ENCODE data around the gene GRID1. TPM values are rescaled to one million over a fixed set of nuclear protein-coding genes. Genes with fewer than 3 reads are reported as not detected.

The GRID1 gene
- total RNA-seq, 1 experiment from 2014 or later = 5.6 TPM

DNA sequence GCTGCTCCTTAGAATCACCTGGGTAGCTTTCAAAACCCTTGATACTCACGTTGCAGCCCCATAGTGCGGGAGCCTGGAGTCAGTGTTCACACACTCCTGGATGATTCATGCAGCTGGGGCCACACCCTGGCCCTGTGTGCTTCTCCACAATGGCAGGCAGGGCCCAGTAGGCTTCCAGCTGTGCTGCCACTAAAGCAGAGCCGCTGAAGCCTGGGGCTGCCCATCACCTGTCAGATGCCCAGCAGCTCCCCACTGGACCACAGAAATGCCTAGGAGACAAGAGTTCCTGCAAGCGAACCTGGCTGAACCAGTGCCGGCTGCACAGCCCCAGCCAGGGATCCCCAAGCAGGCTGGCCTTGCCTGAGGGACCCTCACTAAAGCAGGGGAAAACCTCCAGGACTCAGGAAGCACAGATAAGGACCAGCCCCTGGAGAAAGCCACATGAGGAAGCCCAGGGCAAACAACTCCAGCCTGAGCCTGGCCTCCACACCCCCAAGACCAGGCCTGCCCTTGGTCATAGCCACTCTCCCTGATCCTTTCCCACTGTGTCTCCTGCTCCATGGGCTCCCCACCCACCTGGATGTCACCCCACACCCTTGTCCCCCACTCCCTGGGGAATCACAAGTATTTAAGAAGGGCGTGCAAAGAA is 111.9 kb downstream of the GRID1 start:
- no peaks in the 10 kb centered on the region for H3K79me2 ChIP-seq (ENCODE audit: insufficient read depth, low read length)
- H3K9ac ChIP-seq (ENCODE audit: low read length) = 0 out of 2 replicates have a peak overlapping the region, but pooled peaks have one; percentile 19
- RAD21 ChIA-PET (ENCODE audit: low non-redundant PET in 1 of 2, low total read pairs in 2 of 2, uncharacterized antibody in 2 of 2, unreplicated experiment in 2 of 2) = no interaction called here
- peak overlapping the region; percentile 67 for H3K4me2 ChIP-seq (ENCODE audit: low read length)
- ATAC-seq (peak; percentile 93), DNase-seq (ENCODE audit: low read depth, low spot score) (peak; percentile 70)
- peaks cover 20 to 25% of the 10 kb centered on the region in 2 experiments for H3K4me1 ChIP-seq (ENCODE audit: control insufficient read depth in 1 of 2, insufficient read depth in 2 of 2, low read length in 2 of 2)
- H3K9me2 ChIP-seq (ENCODE audit: insufficient read depth) = no peaks in the 10 kb centered on the region
- 0 out of 4 replicates have a peak overlapping the region, but pooled peaks of 1 of the 2 experiments have one; percentile 5 for H3K4me3 ChIP-seq (replicated peaks in 1 of 2; ENCODE audit: low read depth in 1 of 2, low read length in 2 of 2)
- POLR2A ChIA-PET = no interaction called here
- H2AFZ ChIP-seq (ENCODE audit: low read depth, low read length, poor library complexity, severe bottlenecking) = no peak overlapping the region
- CTCF ChIA-PET = no interaction called here
- no peaks in the 10 kb centered on the region for H4K20me1 ChIP-seq (ENCODE audit: insufficient read depth)
- no peaks in the 10 kb centered on the region for H3K36me3 ChIP-seq (ENCODE audit: control insufficient read depth in 1 of 2, insufficient read depth in 2 of 2, low read length in 2 of 2)
- intact Hi-C loops (cut with micrococcal nuclease) = loop anchor here (5.0 kb wide), 1 partner anchor 78 kb away; no protein-coding TSS in a partner anchor
- H3K27me3 ChIP-seq (ENCODE audit: insufficient read depth, low read length) = no peaks in the 10 kb centered on the region
- no TSS peak for BruUV-seq (replicated peaks)
- no peaks in the 10 kb centered on the region for H3K9me3 ChIP-seq (ENCODE audit: control insufficient read depth in 1 of 2, insufficient read depth in 1 of 2, low read depth in 1 of 2, low read length in 2 of 2)
- H3K27ac ChIP-seq (ENCODE audit: low read depth, low read length) = no peak overlapping the region
- no peak for TF ChIP-seq SIN3A (IDR thresholded peaks at IDR 0.05; ENCODE audit: low read depth)
- TF ChIP-seq, protein P1, sequence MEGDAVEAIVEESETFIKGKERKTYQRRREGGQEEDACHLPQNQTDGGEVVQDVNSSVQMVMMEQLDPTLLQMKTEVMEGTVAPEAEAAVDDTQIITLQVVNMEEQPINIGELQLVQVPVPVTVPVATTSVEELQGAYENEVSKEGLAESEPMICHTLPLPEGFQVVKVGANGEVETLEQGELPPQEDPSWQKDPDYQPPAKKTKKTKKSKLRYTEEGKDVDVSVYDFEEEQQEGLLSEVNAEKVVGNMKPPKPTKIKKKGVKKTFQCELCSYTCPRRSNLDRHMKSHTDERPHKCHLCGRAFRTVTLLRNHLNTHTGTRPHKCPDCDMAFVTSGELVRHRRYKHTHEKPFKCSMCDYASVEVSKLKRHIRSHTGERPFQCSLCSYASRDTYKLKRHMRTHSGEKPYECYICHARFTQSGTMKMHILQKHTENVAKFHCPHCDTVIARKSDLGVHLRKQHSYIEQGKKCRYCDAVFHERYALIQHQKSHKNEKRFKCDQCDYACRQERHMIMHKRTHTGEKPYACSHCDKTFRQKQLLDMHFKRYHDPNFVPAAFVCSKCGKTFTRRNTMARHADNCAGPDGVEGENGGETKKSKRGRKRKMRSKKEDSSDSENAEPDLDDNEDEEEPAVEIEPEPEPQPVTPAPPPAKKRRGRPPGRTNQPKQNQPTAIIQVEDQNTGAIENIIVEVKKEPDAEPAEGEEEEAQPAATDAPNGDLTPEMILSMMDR (IDR thresholded peaks at IDR 0.05 in 2 of 3, conservative IDR thresholded peaks at IDR 0.05 in 1 of 3; ENCODE audit: borderline replicate concordance in 1 of 3, insufficient read depth in 1 of 3, low read depth in 2 of 3, low read length in 2 of 3) = no peak
- no peak for TF ChIP-seq MAX (IDR thresholded peaks at IDR 0.05)
- TF ChIP-seq EGR1 (IDR thresholded peaks at IDR 0.05; ENCODE audit: low read depth) = no peak
- TF ChIP-seq EZH2phosphoT487 (IDR thresholded peaks at IDR 0.05; ENCODE audit: borderline replicate concordance) = no peak
- TF ChIP-seq ZFX (IDR thresholded peaks at IDR 0.05) = no peak
- no peak for TF ChIP-seq ELF1 (IDR thresholded peaks at IDR 0.05; ENCODE audit: borderline replicate concordance, low read depth)
- TF ChIP-seq JUND (IDR thresholded peaks at IDR 0.05) = peak; percentile 69
- TF ChIP-seq SRF (IDR thresholded peaks at IDR 0.05; ENCODE audit: low read depth) = no peak
- TF ChIP-seq ZBTB33 (IDR thresholded peaks at IDR 0.05; ENCODE audit: extremely low read depth, insufficient replicate concordance, low read length) = no peak
- TF ChIP-seq FOSL1 (IDR thresholded peaks at IDR 0.05; ENCODE audit: low read depth) = peak; percentile 55
- TF ChIP-seq ATF3 (IDR thresholded peaks at IDR 0.05) = no peak
- peak; percentile 87 for TF ChIP-seq CBX3 (IDR thresholded peaks at IDR 0.05; ENCODE audit: low read depth)
- no peak for TF ChIP-seq ZNF274 (IDR thresholded peaks at IDR 0.05; ENCODE audit: low read depth, low read length)
- TF ChIP-seq, protein P2, sequence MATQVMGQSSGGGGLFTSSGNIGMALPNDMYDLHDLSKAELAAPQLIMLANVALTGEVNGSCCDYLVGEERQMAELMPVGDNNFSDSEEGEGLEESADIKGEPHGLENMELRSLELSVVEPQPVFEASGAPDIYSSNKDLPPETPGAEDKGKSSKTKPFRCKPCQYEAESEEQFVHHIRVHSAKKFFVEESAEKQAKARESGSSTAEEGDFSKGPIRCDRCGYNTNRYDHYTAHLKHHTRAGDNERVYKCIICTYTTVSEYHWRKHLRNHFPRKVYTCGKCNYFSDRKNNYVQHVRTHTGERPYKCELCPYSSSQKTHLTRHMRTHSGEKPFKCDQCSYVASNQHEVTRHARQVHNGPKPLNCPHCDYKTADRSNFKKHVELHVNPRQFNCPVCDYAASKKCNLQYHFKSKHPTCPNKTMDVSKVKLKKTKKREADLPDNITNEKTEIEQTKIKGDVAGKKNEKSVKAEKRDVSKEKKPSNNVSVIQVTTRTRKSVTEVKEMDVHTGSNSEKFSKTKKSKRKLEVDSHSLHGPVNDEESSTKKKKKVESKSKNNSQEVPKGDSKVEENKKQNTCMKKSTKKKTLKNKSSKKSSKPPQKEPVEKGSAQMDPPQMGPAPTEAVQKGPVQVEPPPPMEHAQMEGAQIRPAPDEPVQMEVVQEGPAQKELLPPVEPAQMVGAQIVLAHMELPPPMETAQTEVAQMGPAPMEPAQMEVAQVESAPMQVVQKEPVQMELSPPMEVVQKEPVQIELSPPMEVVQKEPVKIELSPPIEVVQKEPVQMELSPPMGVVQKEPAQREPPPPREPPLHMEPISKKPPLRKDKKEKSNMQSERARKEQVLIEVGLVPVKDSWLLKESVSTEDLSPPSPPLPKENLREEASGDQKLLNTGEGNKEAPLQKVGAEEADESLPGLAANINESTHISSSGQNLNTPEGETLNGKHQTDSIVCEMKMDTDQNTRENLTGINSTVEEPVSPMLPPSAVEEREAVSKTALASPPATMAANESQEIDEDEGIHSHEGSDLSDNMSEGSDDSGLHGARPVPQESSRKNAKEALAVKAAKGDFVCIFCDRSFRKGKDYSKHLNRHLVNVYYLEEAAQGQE (IDR thresholded peaks at IDR 0.05; ENCODE audit: low read depth) = no peak
- TF ChIP-seq POLR2AphosphoS5 (IDR thresholded peaks at IDR 0.05; ENCODE audit: low read depth, low read length) = no peak
- peak; percentile 35 for TF ChIP-seq YY1 (IDR thresholded peaks at IDR 0.05; ENCODE audit: extremely low read depth, insufficient replicate concordance, low read depth, low read length)
- TF ChIP-seq SP1 (IDR thresholded peaks at IDR 0.05; ENCODE audit: low read depth) = no peak
- no peak for TF ChIP-seq CEBPB (IDR thresholded peaks at IDR 0.05; ENCODE audit: low read depth)
- no peak for TF ChIP-seq EZH2 (IDR thresholded peaks at IDR 0.05)
- no peak; the same call in 1 of the 2 replicates for TF ChIP-seq RAD21 (IDR thresholded peaks at IDR 0.05; ENCODE audit: low read depth)

Data from HCT116 (cell line).